HG03060 (cell line): ENCODE results near the gene CYP27A1.
"Not testable (repeated sequence)": the region's sequence is repeated elsewhere in the genome, so short reads cannot be mapped to it uniquely, and the experiment has no call there.

Source experiments
- ATAC-seq: cut with Tn5 transposase; IDR thresholded peaks from one replicate; pipeline ENCODE4 v1.9.1; 2021; ENCODE audit warnings: low read depth, moderate number of reproducible peaks; ENCODE audit not compliant: unreplicated experiment

CYP27A1 gene

GRCh38 chr2:218829868-218830451 lies 48.0 kb downstream of the CYP27A1 start:
- ATAC-seq = no peak

GRCh38 chr2:218830526-218831306 lies 48.8 kb downstream of the CYP27A1 start:
- ATAC-seq = no peak

GRCh38 chr2:218831378-218831990 lies 49.5 kb downstream of the CYP27A1 start, which contains the start of gene PRKAG3:
Gene PRKAG3 (minus strand): TSS chr2:218831803.
- no peak for ATAC-seq

GRCh38 chr2:218832081-218832480 lies 50.1 kb downstream of the CYP27A1 start:
- no peak for ATAC-seq

GRCh38 chr2:218832520-218832919 lies 50.6 kb downstream of the CYP27A1 start:
- ATAC-seq = no peak

- ATAC-seq = no peak
Measured at GRCh38 chr2:218833023-218833609, 51.2 kb downstream of the CYP27A1 start.

GRCh38 chr2:218834685-218835084 lies 52.7 kb downstream of the CYP27A1 start:
- ATAC-seq = no peak

GRCh38 chr2:218837495-218837894 lies 55.5 kb downstream of the CYP27A1 start:
- no peak for ATAC-seq

- ATAC-seq = no peak
Measured at GRCh38 chr2:218839430-218839829, 57.5 kb downstream of the CYP27A1 start.

GRCh38 chr2:218839888-218840287 lies 57.9 kb downstream of the CYP27A1 start:
- no peak for ATAC-seq

GRCh38 chr2:218844334-218844733 lies 62.4 kb downstream of the CYP27A1 start:
- not testable (repeated sequence) for ATAC-seq

GRCh38 chr2:218846963-218847362 lies 65.0 kb downstream of the CYP27A1 start:
- not testable (repeated sequence) for ATAC-seq

- ATAC-seq = no peak
Measured at GRCh38 chr2:218849721-218850120, 67.8 kb downstream of the CYP27A1 start.

- ATAC-seq = no peak
Measured at GRCh38 chr2:218850796-218851195, 68.8 kb downstream of the CYP27A1 start.

GRCh38 chr2:218851286-218851685 lies 69.3 kb downstream of the CYP27A1 start:
- no peak for ATAC-seq

GRCh38 chr2:218852911-218853667 lies 71.1 kb downstream of the CYP27A1 start:
- no peak for ATAC-seq

- ATAC-seq = no peak
Measured at GRCh38 chr2:218853766-218854165, 71.8 kb downstream of the CYP27A1 start.

- ATAC-seq = no peak
Measured at GRCh38 chr2:218854860-218855259, 72.9 kb downstream of the CYP27A1 start.

- no peak for ATAC-seq
Measured at GRCh38 chr2:218855305-218856166, 73.6 kb downstream of the CYP27A1 start.
